GM12878 (cell line): ENCODE data around the gene MAPKAP1. TPM values are rescaled to one million over a fixed set of nuclear protein-coding genes. Genes with fewer than 3 reads are reported as not detected.
A peak's percentile ranks its signal among the peaks of the same experiment; 100 is the strongest.

Source experiments
- ATF7 ChIP-seq: fragments of 450-650 bp; IDR thresholded peaks from 2 replicates; pipeline ENCODE4 v1.6.1; 2016; ENCODE audit warnings: low read depth, mild to moderate bottlenecking
- CBX5 ChIP-seq: sonication (generic); IDR thresholded peaks from 2 replicates; pipeline ENCODE4 v1.6.1; 2016; ENCODE audit warnings: low read depth, moderate library complexity, mild to moderate bottlenecking, inconsistent platforms
- CHD1 ChIP-seq: IDR thresholded peaks from 2 replicates; pipeline ENCODE4 v1.6.1; 2012; ENCODE audit warnings: low read depth, low read length, improper control_type of control experiment
- FOXK2 ChIP-seq: fragments of 450-650 bp; IDR thresholded peaks from 2 replicates; pipeline ENCODE4 v1.6.1; 2017; ENCODE audit warnings: mild to moderate bottlenecking, moderate library complexity
- HDAC6 ChIP-seq: fragments of 200-600 bp; sonication (generic); IDR thresholded peaks from one replicate; pipeline ENCODE4 v1.8.0; 2017; ENCODE audit warnings: antibody characterized with exemption; ENCODE audit not compliant: unreplicated experiment
- IKZF1 ChIP-seq: fragments of 450-650 bp; conservative IDR thresholded peaks from 2 replicates; pipeline ENCODE4 v1.6.1; 2017; ENCODE audit warnings: antibody characterized with exemption, mild to moderate bottlenecking
- POLR2A ChIP-seq: IDR thresholded peaks from 2 replicates; pipeline ENCODE4 v1.6.1; 2011; ENCODE audit warnings: low read depth, mild to moderate bottlenecking, low read length
- RELA ChIP-seq: fragments of 450-650 bp; IDR thresholded peaks from 2 replicates; pipeline ENCODE4 v1.8.0; 2014; ENCODE audit warnings: borderline replicate concordance; ENCODE audit not compliant: partially characterized antibody
- SMAD1 ChIP-seq: fragments of 450-650 bp; IDR thresholded peaks from 2 replicates; pipeline ENCODE4 v1.6.1; 2018; ENCODE audit warnings: mild to moderate bottlenecking, low read depth; ENCODE audit not compliant: partially characterized antibody
- SREBF2 ChIP-seq: IDR thresholded peaks from 2 replicates; pipeline ENCODE4 v1.6.1; 2012; ENCODE audit warnings: mild to moderate bottlenecking, low read length
- TARDBP ChIP-seq: IDR thresholded peaks from 2 replicates; pipeline ENCODE4 v1.6.1; 2016; ENCODE audit warnings: borderline replicate concordance
- TCF7 ChIP-seq: IDR thresholded peaks from 2 replicates; pipeline ENCODE4 v1.6.1; 2014; ENCODE audit warnings: antibody characterized with exemption, borderline replicate concordance
- ZNF207 ChIP-seq: fragments of 450-650 bp; IDR thresholded peaks from 2 replicates; pipeline ENCODE4 v1.6.1; 2014; ENCODE audit warnings: antibody characterized with exemption, mild to moderate bottlenecking, borderline replicate concordance
- ZNF274 ChIP-seq: IDR thresholded peaks from one replicate; pipeline ENCODE4 v1.8.0; 2011; ENCODE audit not compliant: insufficient read length, insufficient read depth
- polyA plus RNA-seq, 11 experiments: library from polyadenylated mRNA; depleted of rRNA in 4 of 11; unstranded in 6 of 11; stranded (reverse) in 5 of 11; fragments of >200 nt; fragmentation: Nextera tagmentation in 4 of 11; fragmentation: Illumina TruSeq in 1 of 11; extraction: Ambion mirVana in 4 of 11; extraction: Trizol in 1 of 11; gene quantifications; 1 replicate in 1 of 11; 2 replicates in 10 of 11; pipeline versions ENCODE4 v1.2.1 to v1.2.3, GENCODE V29; 2011 to 2016; ENCODE audit warnings: inconsistent platforms in 2 of 11, missing spikeins in 2 of 11, low read depth in 1 of 11
- total RNA-seq, 4 experiments: library from RNA; depleted of rRNA in 3 of 4; stranded (reverse); fragments of >200 nt in 3 of 4; fragmentation: Illumina TruSeq in 1 of 4; extraction: Trizol in 1 of 4; gene quantifications; 2 replicates each; pipeline versions ENCODE4 v1.2.1 to v1.2.3, GENCODE V29; 2013 to 2021
- TF ChIP-seq, protein P1 (sequence below): IDR thresholded peaks from 2 replicates; pipeline ENCODE4 v1.6.1; 2012; ENCODE audit warnings: low read length, inconsistent platforms
- TF ChIP-seq, protein P2 (sequence below): IDR thresholded peaks from 2 replicates; pipeline ENCODE4 v1.6.1; 2012; ENCODE audit warnings: low read depth, low read length, improper control_type of control experiment
- TF ChIP-seq, protein P3 (sequence below): IDR thresholded peaks from 2 replicates; pipeline ENCODE4 v1.6.1; 2012; ENCODE audit warnings: mild to moderate bottlenecking, low read depth, low read length
- TF ChIP-seq, protein P4 (sequence below): fragments of 450-650 bp; IDR thresholded peaks from 2 replicates; pipeline ENCODE4 v1.6.1; 2016; ENCODE audit warnings: mild to moderate bottlenecking, moderate library complexity, borderline replicate concordance
- TF ChIP-seq, protein P5 (sequence below): fragments of 450-650 bp; IDR thresholded peaks from 2 replicates; pipeline ENCODE4 v1.6.1; 2017; ENCODE audit warnings: borderline replicate concordance
- TF ChIP-seq, protein P6 (sequence below): IDR thresholded peaks from 2 replicates; pipeline ENCODE4 v1.6.1; 2012; ENCODE audit warnings: low read depth, low read length, improper control_type of control experiment

MAPKAP1 gene
- total and polyA plus RNA-seq, 10 of the 15 experiments (the other 5 are each of a cell fraction or from before 2014, with no cell fraction given), result 5.1 to 188 (median 105) TPM

DNA sequence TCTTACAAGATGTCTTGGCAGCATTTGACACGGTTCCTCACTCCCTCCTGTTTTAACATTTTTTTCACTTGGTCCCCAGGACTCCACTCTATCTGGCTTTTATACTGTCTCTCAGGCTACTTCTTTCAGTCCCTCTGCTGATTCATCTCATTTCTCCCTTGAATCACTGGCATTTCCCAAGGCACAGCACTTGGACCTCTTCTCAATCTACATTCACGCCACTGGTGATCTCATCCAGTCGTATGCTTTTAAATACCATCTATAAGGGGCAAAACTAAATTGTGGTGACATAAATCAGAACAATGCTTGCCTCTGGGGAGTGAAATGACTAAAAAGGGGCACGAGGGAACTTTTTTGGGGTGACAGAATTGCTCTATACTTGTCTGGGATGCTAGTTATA lies 47.1 kb downstream of the MAPKAP1 start (continued):
- TF ChIP-seq RELA (peak; percentile 63), ATF7 (peak; percentile 70), FOXK2 (no peak), CBX5 (0 out of 2 replicates have a peak, but pooled peaks have one; percentile 43), IKZF1 (peak; percentile 72), SREBF2 (no peak), HDAC6 (no peak), ZNF207 (no peak), CHD1 (no peak), TCF7 (peak; percentile 44; the same call in 1 of the 2 replicates), POLR2A (no peak), ZNF274 (no peak), TARDBP (no peak), SMAD1 (no peak)
- TF ChIP-seq, protein P1, sequence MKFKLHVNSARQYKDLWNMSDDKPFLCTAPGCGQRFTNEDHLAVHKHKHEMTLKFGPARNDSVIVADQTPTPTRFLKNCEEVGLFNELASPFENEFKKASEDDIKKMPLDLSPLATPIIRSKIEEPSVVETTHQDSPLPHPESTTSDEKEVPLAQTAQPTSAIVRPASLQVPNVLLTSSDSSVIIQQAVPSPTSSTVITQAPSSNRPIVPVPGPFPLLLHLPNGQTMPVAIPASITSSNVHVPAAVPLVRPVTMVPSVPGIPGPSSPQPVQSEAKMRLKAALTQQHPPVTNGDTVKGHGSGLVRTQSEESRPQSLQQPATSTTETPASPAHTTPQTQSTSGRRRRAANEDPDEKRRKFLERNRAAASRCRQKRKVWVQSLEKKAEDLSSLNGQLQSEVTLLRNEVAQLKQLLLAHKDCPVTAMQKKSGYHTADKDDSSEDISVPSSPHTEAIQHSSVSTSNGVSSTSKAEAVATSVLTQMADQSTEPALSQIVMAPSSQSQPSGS, result peak; percentile 91
- TF ChIP-seq, protein P2, sequence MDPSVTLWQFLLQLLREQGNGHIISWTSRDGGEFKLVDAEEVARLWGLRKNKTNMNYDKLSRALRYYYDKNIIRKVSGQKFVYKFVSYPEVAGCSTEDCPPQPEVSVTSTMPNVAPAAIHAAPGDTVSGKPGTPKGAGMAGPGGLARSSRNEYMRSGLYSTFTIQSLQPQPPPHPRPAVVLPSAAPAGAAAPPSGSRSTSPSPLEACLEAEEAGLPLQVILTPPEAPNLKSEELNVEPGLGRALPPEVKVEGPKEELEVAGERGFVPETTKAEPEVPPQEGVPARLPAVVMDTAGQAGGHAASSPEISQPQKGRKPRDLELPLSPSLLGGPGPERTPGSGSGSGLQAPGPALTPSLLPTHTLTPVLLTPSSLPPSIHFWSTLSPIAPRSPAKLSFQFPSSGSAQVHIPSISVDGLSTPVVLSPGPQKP, result no peak
- TF ChIP-seq, protein P3, sequence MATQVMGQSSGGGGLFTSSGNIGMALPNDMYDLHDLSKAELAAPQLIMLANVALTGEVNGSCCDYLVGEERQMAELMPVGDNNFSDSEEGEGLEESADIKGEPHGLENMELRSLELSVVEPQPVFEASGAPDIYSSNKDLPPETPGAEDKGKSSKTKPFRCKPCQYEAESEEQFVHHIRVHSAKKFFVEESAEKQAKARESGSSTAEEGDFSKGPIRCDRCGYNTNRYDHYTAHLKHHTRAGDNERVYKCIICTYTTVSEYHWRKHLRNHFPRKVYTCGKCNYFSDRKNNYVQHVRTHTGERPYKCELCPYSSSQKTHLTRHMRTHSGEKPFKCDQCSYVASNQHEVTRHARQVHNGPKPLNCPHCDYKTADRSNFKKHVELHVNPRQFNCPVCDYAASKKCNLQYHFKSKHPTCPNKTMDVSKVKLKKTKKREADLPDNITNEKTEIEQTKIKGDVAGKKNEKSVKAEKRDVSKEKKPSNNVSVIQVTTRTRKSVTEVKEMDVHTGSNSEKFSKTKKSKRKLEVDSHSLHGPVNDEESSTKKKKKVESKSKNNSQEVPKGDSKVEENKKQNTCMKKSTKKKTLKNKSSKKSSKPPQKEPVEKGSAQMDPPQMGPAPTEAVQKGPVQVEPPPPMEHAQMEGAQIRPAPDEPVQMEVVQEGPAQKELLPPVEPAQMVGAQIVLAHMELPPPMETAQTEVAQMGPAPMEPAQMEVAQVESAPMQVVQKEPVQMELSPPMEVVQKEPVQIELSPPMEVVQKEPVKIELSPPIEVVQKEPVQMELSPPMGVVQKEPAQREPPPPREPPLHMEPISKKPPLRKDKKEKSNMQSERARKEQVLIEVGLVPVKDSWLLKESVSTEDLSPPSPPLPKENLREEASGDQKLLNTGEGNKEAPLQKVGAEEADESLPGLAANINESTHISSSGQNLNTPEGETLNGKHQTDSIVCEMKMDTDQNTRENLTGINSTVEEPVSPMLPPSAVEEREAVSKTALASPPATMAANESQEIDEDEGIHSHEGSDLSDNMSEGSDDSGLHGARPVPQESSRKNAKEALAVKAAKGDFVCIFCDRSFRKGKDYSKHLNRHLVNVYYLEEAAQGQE, result no peak
- TF ChIP-seq, protein P4, sequence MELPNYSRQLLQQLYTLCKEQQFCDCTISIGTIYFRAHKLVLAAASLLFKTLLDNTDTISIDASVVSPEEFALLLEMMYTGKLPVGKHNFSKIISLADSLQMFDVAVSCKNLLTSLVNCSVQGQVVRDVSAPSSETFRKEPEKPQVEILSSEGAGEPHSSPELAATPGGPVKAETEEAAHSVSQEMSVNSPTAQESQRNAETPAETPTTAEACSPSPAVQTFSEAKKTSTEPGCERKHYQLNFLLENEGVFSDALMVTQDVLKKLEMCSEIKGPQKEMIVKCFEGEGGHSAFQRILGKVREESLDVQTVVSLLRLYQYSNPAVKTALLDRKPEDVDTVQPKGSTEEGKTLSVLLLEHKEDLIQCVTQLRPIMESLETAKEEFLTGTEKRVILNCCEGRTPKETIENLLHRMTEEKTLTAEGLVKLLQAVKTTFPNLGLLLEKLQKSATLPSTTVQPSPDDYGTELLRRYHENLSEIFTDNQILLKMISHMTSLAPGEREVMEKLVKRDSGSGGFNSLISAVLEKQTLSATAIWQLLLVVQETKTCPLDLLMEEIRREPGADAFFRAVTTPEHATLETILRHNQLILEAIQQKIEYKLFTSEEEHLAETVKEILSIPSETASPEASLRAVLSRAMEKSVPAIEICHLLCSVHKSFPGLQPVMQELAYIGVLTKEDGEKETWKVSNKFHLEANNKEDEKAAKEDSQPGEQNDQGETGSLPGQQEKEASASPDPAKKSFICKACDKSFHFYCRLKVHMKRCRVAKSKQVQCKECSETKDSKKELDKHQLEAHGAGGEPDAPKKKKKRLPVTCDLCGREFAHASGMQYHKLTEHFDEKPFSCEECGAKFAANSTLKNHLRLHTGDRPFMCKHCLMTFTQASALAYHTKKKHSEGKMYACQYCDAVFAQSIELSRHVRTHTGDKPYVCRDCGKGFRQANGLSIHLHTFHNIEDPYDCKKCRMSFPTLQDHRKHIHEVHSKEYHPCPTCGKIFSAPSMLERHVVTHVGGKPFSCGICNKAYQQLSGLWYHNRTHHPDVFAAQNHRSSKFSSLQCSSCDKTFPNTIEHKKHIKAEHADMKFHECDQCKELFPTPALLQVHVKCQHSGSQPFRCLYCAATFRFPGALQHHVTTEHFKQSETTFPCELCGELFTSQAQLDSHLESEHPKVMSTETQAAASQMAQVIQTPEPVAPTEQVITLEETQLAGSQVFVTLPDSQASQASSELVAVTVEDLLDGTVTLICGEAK, result no peak
- TF ChIP-seq, protein P5, sequence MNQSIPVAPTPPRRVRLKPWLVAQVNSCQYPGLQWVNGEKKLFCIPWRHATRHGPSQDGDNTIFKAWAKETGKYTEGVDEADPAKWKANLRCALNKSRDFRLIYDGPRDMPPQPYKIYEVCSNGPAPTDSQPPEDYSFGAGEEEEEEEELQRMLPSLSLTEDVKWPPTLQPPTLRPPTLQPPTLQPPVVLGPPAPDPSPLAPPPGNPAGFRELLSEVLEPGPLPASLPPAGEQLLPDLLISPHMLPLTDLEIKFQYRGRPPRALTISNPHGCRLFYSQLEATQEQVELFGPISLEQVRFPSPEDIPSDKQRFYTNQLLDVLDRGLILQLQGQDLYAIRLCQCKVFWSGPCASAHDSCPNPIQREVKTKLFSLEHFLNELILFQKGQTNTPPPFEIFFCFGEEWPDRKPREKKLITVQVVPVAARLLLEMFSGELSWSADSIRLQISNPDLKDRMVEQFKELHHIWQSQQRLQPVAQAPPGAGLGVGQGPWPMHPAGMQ, result no peak
- TF ChIP-seq, protein P6, sequence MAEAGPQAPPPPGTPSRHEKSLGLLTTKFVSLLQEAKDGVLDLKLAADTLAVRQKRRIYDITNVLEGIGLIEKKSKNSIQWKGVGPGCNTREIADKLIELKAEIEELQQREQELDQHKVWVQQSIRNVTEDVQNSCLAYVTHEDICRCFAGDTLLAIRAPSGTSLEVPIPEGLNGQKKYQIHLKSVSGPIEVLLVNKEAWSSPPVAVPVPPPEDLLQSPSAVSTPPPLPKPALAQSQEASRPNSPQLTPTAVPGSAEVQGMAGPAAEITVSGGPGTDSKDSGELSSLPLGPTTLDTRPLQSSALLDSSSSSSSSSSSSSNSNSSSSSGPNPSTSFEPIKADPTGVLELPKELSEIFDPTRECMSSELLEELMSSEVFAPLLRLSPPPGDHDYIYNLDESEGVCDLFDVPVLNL, result no peak
